HuH-7.5 (cell line): ENCODE results near the gene MLXIP.
"Not testable (repeated sequence)": the region's sequence is repeated elsewhere in the genome, so short reads cannot be mapped to it uniquely, and the experiment has no call there.

ENCODE experiments used
- DNase-seq: peaks from one replicate; pipeline ENCODE4 v3.0.0; 2011; ENCODE audit warnings: low spot score

Gene MLXIP

DNA sequence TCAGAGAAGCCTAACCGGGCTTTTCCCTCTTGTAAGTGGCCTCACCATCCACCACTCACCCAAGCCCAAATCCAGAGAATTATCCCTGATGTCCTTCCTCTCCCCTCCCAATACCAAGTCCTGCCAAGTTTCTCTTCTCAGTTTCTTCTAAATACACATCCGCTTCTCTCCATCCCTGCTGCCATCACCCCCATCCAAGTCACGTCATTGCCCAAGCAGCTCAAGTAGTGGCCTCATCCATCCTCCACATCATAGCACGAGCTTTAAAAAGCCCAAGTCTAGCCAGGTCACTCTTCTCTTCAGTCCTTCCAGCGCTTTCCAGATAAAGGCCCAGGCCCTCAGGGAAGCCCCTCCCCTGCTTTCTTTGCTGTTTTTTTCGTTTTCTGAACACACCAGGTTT, 70.1 kb downstream of the MLXIP start:
- DNase-seq, result no peak

DNA sequence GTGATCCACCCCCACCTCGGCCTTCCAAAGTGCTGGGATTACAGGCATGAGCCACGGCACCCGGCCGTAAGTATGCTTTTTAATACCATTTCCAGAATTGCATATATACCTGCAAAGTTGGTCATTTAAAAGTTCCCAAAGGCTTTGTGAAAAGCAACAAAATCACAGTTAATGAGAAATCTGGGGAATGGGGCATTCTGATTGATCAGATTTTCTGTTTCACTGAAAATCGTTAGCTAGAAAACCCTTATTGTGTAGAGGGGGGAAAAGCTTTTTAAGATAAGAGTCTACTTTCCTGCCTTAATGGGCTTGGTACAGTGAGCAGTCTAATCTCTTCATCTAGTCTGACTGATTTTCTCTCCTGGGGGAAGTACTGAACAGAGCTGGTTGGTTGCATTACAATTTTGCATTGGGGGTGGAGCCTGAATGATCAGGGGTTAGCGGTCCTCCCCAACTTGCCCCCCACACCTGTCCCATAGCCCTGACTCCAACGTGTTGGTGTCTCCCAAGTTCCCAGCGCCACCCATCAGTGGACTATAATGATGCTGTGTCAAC, 71.6 kb downstream of the MLXIP start:
- DNase-seq, result no peak

DNA sequence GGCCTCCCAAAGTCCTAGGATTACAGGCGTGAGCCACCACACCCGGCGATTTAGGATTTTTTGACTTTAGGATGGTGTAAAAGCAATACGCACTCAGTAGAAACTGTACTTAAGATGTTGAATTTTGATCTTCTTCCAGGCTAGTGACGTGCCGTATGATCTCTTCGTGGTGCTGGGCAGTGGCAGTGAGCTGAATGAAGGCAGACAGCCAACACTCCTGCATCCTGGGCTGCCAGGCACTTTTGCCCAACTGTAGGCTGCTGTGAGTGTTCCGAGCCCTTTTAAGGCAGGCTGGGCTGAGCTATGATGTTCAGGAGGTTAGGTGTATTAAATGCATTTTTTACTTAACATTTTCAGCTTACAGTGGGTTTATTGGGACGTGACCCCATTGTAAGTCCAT, 74.2 kb downstream of the MLXIP start:
- no peak for DNase-seq

DNA sequence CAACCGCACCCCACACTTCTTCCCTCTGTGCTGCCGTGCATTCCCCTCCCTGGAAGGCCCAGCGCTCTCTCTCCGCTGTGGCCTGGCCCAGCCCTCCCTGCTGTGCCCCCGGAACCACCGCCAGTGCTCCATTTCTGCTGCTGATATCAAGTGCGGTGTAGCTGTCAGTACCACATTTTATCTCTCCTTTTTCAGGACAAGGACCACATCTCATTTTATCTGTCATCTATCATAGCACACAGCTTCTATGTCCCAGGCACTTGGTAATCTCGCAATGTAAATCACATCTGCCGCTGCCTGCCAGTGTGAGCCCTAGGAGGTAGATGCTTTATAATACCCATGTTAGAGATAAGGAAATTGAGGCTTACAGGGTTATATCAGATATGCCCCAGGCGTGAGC, 77.1 kb downstream of the MLXIP start:
- no peak for DNase-seq

DNA sequence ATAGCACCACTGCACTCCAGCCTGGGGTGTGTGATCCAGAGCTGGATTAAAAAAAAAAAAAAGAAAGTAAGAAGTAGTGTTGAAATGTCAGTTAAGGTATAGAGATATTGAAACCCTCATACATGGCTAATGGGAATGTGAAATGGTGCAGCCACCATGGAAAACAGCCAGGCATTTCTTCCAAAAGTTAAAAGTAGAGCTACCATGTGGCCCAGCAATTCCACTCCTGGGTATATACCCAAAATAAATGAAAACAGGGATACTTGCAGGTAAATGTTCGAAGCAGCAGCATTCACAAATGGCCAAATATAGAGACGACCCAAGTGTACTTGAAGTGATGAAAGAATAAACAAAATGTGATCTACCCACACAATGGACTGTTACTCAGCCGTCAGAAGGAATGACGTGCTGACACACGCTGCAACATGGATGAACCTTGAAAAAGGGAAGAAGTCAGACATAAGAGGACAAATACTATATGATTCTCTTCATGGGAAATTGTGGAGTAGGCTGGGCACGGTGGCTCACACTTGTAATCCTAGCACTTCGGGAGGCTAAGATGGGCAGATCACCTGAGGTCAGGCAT, 80.2 kb downstream of the MLXIP start:
- no peak for DNase-seq

DNA sequence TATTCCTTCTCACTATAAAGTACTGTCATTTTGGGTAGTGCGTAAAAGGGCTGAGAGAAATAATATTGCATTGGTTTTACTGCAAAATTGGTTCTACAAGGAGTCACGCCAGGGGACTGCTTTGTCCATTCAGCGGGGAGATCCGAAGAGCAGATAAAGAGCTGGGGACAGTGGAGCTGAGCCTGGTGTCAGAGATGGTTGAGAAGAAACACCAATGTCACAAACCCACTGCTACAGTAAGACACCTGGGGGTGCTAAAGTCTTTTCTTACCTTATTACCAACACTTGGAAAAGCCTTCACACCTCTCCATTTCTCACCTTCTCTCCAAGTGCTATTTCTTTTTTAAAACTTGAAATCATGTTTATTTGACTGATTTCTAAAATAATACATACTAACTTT, 81.3 kb downstream of the MLXIP start:
- DNase-seq, result no peak

DNA sequence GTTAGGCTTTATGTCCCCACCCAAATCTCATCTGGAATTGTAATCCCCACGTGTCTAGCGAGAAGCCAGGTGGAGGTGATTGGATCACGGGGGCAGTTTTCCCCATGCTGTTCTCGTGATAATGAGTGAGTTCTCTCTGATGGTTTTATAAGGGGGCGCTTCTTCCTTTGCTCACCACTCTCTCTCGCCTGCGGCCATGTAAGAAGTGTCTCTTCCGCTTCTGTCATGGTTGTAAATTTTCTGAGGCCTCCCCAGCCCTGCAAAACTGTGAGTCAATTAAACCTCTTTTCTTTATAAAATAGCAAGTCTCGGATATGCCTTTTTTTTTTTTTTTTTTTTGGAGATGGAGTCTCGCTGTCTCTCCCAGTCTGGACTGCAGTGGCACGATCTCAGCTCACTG, 82.2 kb downstream of the MLXIP start:
- DNase-seq, result no peak

DNA sequence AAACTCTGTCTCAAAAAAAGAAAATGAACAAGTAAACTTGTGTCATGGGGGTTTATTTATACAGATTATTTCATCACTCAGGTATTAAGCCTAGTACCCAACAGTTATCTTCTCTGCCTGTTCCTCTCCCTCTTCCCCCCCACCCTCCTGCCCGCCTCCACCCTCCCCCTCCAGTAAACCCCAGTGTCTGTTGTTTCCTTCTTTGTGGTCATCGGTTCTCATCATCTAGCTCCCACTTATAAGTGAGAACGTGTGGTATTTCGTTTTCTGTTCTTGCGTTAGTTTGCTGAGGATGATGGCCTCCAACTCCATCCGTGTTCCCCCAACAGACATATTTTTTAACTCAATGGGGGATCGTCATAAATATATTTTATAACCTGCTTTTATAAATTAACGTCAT, 83.1 kb downstream of the MLXIP start:
- no peak for DNase-seq

DNA sequence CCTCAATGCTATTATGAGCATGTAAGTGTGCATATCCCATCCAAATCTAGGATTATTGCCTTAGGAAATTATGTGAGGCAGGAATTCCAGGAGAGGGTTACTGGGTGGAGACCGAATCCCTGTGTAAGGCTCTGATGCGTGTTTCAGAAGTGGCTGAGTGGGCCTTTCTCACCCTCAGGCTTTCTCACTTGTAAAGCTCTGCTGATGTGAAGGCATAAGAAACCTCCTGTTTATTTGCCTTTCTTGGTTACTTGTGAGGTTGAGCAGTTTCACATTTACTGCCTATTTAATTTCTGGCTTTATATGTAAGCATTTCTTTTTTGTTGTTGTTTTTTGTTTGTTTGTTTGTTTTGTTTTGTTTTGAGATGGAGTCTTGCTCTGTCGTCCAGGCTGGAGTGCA, 84.4 kb downstream of the MLXIP start:
- no peak for DNase-seq

DNA sequence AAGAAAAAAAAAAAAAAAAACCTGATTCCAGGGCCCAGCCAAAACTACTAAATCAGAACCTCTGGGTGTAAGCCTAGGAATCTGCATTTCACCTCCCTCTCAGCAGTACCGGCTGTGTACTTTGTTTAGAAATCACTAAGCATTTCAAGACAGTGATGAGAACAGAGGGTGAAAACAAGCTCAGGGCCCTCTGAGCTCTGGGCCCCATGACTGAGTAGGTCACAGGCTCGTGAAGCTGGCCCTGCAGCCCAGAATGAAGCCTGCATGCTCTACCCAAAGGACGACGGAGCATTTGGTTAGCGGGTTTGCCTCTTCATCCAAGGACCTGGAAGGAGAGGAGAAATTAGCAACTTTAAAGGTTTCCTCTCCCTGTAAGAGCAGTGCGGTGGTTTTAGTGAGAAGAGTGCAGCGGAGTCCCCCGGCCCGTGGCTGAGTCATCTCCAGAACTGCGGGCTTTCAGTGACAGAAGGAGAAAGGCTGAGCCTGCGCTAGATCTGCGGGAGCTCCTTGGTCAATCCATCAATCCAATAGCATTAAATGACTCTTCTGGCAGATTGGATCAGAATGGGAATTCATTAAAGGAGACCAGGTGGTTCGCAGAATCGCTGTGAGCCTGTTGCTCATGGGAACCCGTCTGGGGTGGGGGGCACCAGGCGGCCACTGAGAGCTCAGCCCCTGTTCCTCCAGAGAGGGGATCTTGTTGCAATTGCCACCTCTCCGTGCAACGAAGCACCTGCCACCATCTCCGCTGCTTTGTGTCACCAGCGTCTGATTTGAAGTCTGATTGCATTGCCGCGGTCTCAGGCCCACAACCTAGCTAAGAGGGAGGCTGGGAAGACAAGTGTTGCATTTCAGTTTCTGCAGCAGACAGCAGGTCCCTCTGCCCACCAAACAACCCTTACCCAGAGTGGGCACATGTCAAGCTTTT, 88.1 kb downstream of the MLXIP start:
- no peak for DNase-seq

DNA sequence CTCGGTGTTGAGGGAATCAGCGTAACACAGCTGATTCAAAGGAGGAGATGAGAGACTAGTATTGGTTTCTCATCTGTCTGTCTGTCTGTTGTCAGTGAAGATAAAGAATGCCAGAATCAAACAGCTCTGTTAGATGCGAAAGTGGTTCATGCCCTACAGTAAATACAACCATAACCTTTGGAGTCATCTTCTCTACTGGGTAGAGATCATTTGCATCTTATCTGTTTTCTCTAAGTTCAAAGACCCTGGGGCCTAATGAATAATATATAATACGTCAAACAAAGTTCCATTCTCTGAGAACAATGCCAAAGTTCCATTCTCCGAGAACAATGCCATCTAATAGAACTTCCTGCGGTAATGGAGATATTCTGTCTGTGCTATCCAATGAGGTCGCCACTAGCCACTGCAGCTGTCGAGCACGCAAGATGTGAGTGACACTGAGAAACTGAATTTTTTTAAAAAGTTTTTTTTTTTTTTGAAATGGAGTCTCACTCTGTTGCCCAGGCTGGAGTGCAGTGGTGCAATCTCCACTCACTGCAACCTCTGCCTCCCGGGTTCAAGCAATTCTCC, 88.9 kb downstream of the MLXIP start:
- DNase-seq, result no peak

DNA sequence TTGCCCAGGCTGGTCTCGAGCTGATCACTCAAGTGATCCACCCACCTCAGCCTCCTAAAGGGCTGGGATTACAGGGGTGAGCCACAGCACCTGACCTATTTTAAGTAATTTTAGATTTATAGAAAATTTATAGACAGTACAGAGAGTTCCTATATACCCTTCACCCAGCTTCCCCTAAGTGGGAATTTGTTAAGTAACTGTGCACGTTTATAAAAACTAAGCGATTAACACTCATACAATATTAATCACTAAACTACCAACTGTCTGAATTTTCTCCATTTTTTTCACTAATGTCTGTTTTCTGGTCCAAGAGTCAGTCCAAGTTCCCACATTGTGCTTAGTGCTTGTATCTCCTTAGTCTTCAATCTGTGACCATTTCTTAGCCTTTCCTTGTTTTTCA, 89.9 kb downstream of the MLXIP start:
- no peak for DNase-seq

DNA sequence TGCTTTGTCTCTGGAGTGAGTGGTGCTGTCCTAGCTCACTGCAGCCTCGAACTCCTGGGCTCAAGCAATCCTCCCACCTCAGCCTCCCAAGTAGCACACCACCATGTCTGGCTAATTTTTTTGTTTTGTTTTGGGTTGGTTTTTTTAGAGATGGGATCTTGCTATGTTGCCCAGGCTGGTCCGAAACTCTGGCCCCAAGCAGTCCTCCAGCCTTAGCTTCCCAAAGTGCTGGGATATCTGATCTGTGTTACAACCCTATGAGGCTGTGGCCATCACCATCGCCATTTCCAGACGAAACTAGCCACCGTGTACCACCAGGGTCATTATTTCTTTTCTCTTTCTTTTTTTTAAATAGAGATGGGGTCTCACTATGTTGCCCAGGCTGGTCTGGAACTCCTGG, 92.8 kb downstream of the MLXIP start:
- no peak for DNase-seq

DNA sequence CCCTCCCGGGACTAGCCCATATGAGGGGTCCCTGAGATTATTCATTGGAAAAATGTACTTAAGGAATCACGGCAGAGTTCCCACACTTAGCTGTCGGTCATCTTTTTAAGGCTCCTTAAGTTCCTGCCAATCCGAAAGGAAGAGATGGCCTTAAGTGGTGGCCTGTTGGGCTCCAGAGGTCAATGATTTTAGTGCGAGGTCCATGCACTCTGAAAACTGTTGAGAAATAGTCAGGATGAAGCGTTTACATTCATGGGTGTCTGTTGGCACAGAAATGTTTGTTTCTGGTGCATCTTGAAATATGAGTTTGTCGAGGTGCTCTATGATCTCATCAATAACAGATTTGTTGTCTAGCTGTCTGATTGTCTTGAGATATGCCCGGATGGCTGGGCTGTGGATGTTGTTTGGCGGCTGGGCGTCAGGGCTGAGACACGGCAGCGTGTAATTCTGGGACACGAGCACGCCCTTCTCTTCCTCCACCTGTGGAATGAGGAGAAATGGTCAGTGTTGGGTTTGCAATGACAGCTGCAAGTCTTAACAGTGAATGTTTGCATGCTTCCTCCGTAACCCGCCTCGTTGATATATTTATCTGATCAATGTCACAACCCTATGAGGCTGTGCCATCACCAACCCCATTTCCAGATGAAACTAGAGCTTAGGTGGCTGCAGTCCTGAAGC, 93.8 kb downstream of the MLXIP start:
- no peak for DNase-seq

DNA sequence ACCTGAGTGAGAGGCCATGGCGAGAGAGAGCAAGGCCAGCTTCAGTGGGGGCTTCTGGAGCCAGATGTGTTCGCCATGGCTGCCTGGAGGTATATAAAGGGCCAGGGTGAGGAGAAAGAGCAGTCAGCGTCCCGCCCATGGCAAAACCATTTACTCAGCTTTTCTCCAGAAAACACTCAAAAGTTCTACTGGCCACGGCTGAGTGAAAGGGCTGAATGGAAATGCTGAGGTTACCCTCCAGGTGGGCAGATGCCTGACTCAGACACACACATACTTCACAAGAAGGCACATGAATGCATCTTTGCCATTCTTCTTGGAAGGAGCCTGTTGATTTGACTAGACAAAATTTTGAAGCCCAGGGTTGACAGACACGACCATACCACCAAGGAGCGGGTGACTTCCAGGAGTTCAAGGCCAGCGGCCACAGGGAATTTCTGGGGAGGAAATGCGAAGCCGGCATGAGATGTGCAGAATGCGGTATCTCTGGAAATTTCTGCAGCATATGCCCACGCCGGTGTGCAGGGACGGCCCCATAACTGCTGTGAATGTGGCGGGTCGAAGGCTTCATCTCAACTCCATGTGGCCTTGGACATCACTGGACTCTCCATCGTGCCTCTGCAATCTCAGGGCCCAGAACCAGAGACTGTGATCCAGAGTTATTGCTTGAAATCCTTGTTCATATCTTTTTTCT, 95.7 kb downstream of the MLXIP start, which contains the start of gene IL31:
Gene IL31 (minus strand): TSS at position 67 of the 691 bp plus-strand sequence. CDS start 49 bp downstream, at position 18.
- no peak for DNase-seq

DNA sequence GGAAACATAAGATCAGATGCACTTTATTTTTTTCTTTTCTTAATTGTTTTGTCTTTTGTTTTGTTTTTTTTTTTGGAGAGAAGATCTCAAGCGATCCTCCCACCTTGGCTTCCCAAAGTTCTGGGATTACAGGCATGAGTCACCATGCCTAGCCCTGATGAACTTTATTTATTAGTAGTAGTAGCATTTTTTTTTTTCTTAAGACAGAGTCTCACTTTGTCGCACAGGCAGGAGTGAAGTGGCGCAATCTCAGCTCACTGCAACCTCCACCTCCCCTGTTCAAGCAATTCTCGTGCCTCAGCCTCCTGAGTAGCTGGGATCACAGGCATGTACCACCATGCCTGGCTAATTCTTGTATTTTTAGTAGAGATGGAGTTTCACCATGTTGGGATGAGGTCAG, 97.9 kb downstream of the MLXIP start:
- not testable (repeated sequence) for DNase-seq

DNA sequence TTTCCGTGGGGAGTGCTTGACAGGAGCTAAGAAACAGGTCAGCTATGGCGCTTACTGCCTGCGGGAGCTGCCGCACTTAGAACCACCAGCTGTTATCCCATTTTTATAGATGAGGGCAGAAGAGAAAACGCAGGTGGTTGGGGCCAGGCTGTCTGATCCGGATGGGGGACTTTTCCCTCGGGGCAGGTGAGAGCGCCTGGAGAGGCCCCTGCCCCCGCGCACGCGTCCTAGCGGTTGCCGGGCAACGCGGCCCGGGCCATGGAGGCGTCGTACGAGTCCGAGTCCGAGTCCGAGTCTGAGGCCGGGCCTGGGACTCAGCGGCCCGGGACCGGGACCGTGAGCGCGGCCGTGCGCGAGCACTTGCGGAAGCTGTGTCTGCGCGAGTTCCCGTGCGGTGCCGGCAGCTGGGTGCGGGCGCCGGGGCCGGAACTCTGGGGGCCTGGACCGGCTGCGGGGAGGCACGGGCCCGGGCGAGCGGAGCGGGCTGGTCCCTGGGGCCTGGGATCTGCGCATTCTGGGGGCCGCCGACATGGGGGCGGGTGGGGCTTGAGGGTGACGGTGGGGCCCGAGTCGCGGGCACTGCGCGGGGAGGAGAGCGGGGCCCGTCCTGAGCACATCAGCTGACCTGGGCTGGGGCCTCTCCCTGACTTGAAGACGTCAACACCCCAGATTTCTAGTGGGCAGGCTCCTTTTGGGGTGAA, 104.5 kb downstream of the MLXIP start, which contains the start of gene LRRC43:
Gene LRRC43 (plus strand): TSS at position 237 of the 701 bp plus-strand sequence. CDS start 22 bp downstream, at position 259.
- no peak for DNase-seq

DNA sequence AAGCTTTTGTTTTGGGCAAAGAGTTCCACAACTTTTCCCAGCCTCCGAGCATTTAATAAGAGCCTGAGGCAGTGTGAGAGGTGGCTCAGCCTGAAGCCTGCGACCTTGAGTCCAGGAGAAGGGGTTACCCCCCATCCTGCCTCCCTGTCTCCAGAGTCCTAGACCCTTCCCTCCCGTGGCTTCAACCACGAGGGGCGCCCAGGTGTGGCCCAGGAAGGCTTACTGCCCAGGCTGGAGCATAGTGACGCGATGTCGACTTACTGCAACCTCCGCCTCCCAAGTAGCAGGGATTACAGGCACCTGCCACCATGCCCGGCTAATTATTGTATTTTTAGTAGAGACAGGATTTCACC, 105.0 kb downstream of the MLXIP start:
- no peak for DNase-seq

DNA sequence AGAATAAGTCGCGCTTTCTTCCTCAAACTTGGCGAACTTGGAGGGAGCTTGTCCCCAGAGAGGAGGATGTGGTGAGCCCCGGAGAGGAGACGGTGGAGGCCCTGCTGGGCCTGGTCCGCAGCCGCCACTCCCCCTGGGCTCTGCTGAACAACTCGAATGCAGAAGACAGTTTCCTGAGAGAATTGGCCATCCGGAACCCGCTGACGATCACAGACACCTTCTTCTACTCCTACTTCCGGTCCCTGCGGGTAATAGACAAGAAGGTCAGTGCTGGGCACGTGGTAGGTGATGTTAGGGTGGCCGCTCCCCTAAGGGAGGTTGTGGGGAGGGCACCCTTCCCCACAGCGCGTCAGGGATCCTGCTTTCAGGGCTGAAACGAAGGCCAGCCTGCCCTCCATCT, 106.0 kb downstream of the MLXIP start:
- no peak for DNase-seq

DNA sequence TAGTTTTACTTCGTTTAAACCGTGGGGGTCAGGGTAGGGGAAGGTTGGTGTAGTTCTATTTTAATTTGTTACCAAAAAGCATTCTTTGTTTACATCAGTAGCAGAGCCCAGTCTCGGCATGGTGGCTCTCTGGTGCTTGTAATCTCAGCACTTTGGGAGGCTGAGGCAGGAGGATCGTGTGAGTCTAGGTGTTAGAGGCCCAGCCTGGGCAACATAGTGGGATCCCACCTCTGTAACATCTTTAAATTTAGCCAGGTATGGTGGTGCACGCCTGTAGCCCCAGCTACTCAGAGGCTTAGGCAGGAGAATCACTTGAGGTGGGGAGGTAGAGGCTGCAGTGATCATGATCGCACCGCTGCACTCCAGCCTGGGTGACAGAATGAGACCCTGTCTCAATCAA, 106.5 kb downstream of the MLXIP start:
- DNase-seq, result no peak

DNA sequence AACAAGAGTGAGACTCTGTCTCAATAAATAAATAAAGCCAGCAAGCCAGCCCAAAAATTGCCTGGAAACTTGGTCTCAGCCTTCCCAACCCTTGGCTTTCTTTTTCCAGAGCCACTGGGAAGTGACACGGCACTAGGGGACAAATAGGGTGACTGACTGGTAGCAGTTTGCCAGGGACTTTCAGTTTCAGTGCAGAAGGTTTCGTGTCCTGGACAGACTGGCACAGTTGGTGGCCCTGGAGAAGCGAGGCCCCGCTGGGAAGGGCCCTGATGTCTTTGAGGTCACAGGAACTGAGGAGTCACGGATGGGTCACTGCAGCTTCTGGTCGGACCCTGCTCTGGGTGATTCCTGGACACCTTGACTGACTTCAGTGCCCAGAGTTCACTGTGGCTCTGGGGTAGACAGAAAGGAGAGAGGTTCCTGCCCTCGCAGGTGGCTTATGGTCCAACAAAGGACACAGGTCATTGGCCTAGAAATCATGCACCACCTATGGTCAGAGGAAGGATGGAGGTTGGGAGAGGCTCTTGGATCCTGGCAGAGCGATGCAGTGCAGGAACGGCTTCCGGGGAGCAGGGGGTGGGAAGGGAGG, 107.0 kb downstream of the MLXIP start:
- no peak for DNase-seq
